Spleen (tissue), 11 donors: ENCODE data around the gene MLXIPL. TPM values are rescaled to one million over a fixed set of nuclear protein-coding genes. Genes with fewer than 3 reads are reported as not detected.
"Not testable (repeated sequence)": the region's sequence is repeated elsewhere in the genome, so short reads cannot be mapped to it uniquely, and the experiment has no call there.

Experiments
- DNase-seq: peaks from one replicate; pipeline ENCODE4 v3.0.0-alpha.2; 2020
- H3K27ac ChIP-seq, 8 donors: fragments of 200-600 bp; sonication (generic) in 7 of 8; 1 replicate in 4 of 8; 2 replicates in 4 of 8; pipeline versions ENCODE4 v1.5.0 to v1.8.0; 2016 to 2021; ENCODE audit warnings: inconsistent platforms in 4 of 8, mild to moderate bottlenecking in 4 of 8, moderate library complexity in 1 of 8
- H3K27me3 ChIP-seq, 7 donors: fragments of 200-600 bp; sonication (generic) in 6 of 7; replicated peaks in 1 of 7; 1 replicate in 4 of 7; 2 replicates in 3 of 7; pipeline versions ENCODE4 v1.5.0 to v1.8.0; 2016 to 2021; ENCODE audit warnings: inconsistent platforms in 3 of 7, mild to moderate bottlenecking in 1 of 7
- H3K36me3 ChIP-seq, 6 donors: fragments of 200-600 bp; sonication (generic) in 5 of 6; 1 replicate in 4 of 6; 2 replicates in 2 of 6; pipeline versions ENCODE4 v1.5.0 to v1.8.0; 2016 to 2021; ENCODE audit warnings: inconsistent platforms in 2 of 6
- H3K4me1 ChIP-seq, 6 donors: fragments of 200-600 bp; sonication (generic) in 5 of 6; 1 replicate in 3 of 6; 2 replicates in 3 of 6; pipeline versions ENCODE4 v1.5.0 to v1.8.0; 2016 to 2021; ENCODE audit warnings: inconsistent platforms in 3 of 6
- H3K4me3 ChIP-seq, 8 donors: fragments of 200-600 bp; sonication (generic) in 7 of 8; 1 replicate in 4 of 8; 2 replicates in 4 of 8; pipeline versions ENCODE4 v1.5.0 to v1.8.0; 2016 to 2021; ENCODE audit warnings: inconsistent platforms in 4 of 8, mild to moderate bottlenecking in 4 of 8, moderate library complexity in 2 of 8
- H3K9me3 ChIP-seq, 8 donors: fragments of 200-600 bp; sonication (generic) in 7 of 8; 1 replicate in 4 of 8; 2 replicates in 4 of 8; pipeline versions ENCODE4 v1.5.0 to v1.8.0; 2016 to 2021; ENCODE audit warnings: inconsistent platforms in 4 of 8
- CTCF ChIP-seq, 11 experiments: fragments of 200-600 bp in 7 of 11; fragments of 450-650 bp in 4 of 11; sonication (generic) in 4 of 11; IDR thresholded peaks in 8 of 11; conservative IDR thresholded peaks in 3 of 11; 1 replicate in 7 of 11; 2 replicates in 4 of 11; pipeline versions ENCODE4 v1.4.0 to v1.8.0; 2016 to 2021; ENCODE audit warnings: antibody characterized with exemption in 11 of 11, inconsistent platforms in 4 of 11, mild to moderate bottlenecking in 1 of 11
- POLR2A ChIP-seq, 3 donors: fragments of 450-650 bp; IDR thresholded peaks; one replicate each; pipeline ENCODE4 v1.5.1; 2017; ENCODE audit warnings: antibody characterized with exemption in 3 of 3, mild to moderate bottlenecking in 1 of 3
- POLR2AphosphoS5 ChIP-seq, 3 donors: sonication (generic); formaldehyde crosslinking; IDR thresholded peaks; one replicate each; pipeline ENCODE4 v1.5.1; 2017; ENCODE audit warnings: antibody characterized with exemption in 3 of 3
- WGBS, 5 donors: extraction: QIAGEN DNeasy Blood & Tissue Kit in 3 of 5; methylation state at CpG; one replicate each; pipeline versions ENCODE4 v1.1.5 to v1.1.7; 2013 to 2018; 5-methylcytosine and 5-hydroxymethylcytosine counted together
- intact Hi-C: fragments of 100-400 bp; cut with DNase I; formaldehyde crosslinking; loops from one replicate; pipeline ENCODE4 v1.15.0; 2023; ENCODE audit warnings: low total_unique reads
- polyA plus RNA-seq, 3 donors: library from polyadenylated mRNA; stranded (reverse); fragments of 200-250 nt; gene quantifications; one replicate each; pipeline ENCODE4 v1.2.1, GENCODE V29; 2013
- total RNA-seq, 7 donors: library from RNA; depleted of rRNA in 3 of 7; stranded (reverse); fragments of >200 nt in 3 of 7; fragmentation: NEBNext Ultra II Directional in 4 of 7; extraction: Animal tissue kit (Norgen Biotek cat#: 25700) in 4 of 7; gene quantifications; one replicate each; pipeline versions ENCODE4 v1.1.0 to v1.2.1, GENCODE V29; 2016 to 2021
- donor health status: healthy with polysubstance abuse.
- donor health status: DM: no; HTN: no; CAD: no; lungs with moderate emphysema.
- donor health status: DM: no; HTN: no; CAD: no.
- donor health status: Bipolar disorder and iron deficiency.
- donor health status: healthy.
- donor health status: DM: no; HTN: no; CAD: no.
- donor health status: DM: yes; HTN: yes; CAD: no.

MLXIPL gene
- total and polyA plus RNA-seq, 10 donors, result 0.09 to 0.23 (median 0.16) TPM; not detected in 6

DNA sequence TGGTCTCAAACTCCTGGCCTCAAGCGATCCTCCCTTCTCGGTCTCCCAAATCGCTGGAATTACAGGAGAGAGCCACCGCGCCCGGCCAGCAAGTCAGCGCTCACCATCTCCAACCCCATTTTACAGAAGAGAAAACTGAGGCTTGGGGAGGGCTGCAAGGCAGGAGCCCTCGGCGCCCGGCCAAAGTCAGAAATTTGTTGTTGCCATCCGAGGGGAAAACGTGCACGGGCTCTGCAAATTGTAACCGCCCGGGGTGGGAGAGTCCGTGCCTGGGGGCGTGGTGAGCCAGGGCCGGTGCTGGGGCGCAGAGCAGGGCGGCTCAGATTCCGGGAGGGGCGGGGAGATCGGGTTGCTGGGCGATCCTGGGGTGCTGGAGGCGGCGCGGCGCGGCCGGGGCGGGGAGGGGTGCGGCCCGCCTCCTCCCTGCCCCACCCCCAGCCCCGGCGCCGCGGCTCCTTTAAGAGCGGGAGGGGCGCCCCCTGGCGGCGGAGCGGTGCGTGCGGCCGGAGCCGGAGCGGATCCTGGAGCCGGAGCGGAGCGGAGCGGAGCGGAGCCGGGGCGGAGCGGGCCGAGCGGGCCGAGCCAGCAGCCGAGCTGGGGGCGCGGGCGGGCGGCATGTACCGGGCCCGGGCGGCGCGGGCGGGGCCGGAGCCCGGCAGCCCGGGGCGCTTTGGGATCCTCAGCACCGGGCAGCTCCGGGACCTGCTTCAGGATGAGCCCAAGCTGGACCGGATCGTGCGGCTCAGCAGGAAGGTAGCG, 43.2 kb upstream of the MLXIPL start, which contains the start of gene VPS37D:
Gene VPS37D, plus strand, starts transcription at position 488 of the 759 bp plus-strand sequence. Its CDS starts 128 bp downstream, at position 616.
- Histone ChIP-seq H3K9me3 (peaks cover 0 to 8% (median 6%) of the 10 kb centered on the region in 8 donors), H3K27ac (peak within 1 kb of the TSS in 1 of 8 donors; percentile 27), H3K27me3 (peaks cover 0 to 88% (median 8%) of the 10 kb centered on the region in 7 donors), H3K4me3 (peak within 1 kb of the TSS; percentile 25 to 79 (median 44)), H3K36me3 (no peaks in the 10 kb centered on the region), H3K4me1 (peaks cover 0 to 29% (median 19%) of the 10 kb centered on the region in 6 donors)
- 3 to 15% (median 5%) methylated on average over 13 to 79 of the region's 79 CpGs for WGBS, 5 donors
- DNase-seq, result peak; percentile 98
- intact Hi-C loops, result no loop called here
- peak in 9 of 11 experiments; percentile 34 to 95 (median 82) for TF ChIP-seq CTCF (IDR thresholded peaks at IDR 0.05 in 8 of 11, conservative IDR thresholded peaks at IDR 0.05 in 3 of 11)
- peak in 2 of 3 donors; percentile 58 to 76 for TF ChIP-seq POLR2AphosphoS5 (IDR thresholded peaks at IDR 0.05)
- TF ChIP-seq POLR2A (IDR thresholded peaks at IDR 0.05), result no peak

- Histone ChIP-seq H3K9me3 (peaks cover 0 to 8% (median 6%) of the 10 kb centered on the region in 8 donors), H3K4me3 (no peak overlapping the region), H3K4me1 (peaks cover 0 to 11% (median 4%) of the 10 kb centered on the region in 6 donors), H3K27me3 (peaks cover 0 to 79% (median 0%) of the 10 kb centered on the region in 7 donors), H3K36me3 (no peaks in the 10 kb centered on the region), H3K27ac (no peak overlapping the region)
- DNase-seq, result no peak
- TF ChIP-seq CTCF (IDR thresholded peaks at IDR 0.05 in 8 of 11, conservative IDR thresholded peaks at IDR 0.05 in 3 of 11), result no peak
- TF ChIP-seq POLR2A (IDR thresholded peaks at IDR 0.05), result no peak
- TF ChIP-seq POLR2AphosphoS5 (IDR thresholded peaks at IDR 0.05), result no peak
- intact Hi-C loops, result no loop called here
These were observed 38.7 kb upstream of the MLXIPL start for GRCh38 chr7:73663033-73663432.

GRCh38 chr7:73660594-73660993, 36.3 kb upstream of the MLXIPL start:
- peaks cover 0 to 66% (median 0%) of the 10 kb centered on the region in 7 donors for H3K27me3 ChIP-seq
- H3K36me3 ChIP-seq, H3K4me3 ChIP-seq, H3K27ac ChIP-seq, DNase-seq, H3K4me1 ChIP-seq, intact Hi-C loops, H3K9me3 ChIP-seq: not testable (repeated sequence)
- WGBS, 5 donors, result 62 to 80% (median 71%) methylated on average over 4 of the region's 4 CpGs

DNA sequence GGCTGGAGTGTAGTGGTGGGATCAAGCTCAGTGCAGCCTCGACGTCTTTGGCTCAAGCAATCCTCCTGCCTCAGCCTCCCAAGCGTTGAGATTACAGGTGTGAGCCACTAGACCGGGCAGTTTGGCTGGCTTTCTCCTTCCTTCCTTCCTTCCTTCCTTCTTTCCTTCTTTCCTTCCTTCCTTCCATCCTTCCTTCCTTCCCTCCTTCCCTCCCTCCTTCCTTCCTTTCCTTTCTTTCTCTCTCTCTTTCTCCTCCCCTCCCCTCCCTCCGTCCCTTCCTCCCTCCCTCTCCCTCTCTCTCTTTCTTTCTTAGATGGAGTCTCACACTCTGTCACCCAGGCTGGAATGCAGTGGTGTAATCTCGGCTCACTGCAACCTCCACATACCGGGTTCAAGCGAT, 35.7 kb upstream of the MLXIPL start:
- Histone ChIP-seq H3K36me3 (no peaks in the 10 kb centered on the region), H3K4me3 (no peak overlapping the region), H3K4me1 (no peaks in the 10 kb centered on the region), H3K9me3 (peaks cover 0 to 8% (median 6%) of the 10 kb centered on the region in 8 donors), H3K27me3 (peaks cover 0 to 60% (median 0%) of the 10 kb centered on the region in 7 donors), H3K27ac (no peak overlapping the region)
- DNase-seq, result no peak
- 63 to 72% (median 66%) methylated on average over 8 of the region's 8 CpGs for WGBS, 5 donors
- TF ChIP-seq POLR2AphosphoS5 (IDR thresholded peaks at IDR 0.05) (no peak), POLR2A (IDR thresholded peaks at IDR 0.05) (no peak), CTCF (IDR thresholded peaks at IDR 0.05 in 8 of 11, conservative IDR thresholded peaks at IDR 0.05 in 3 of 11) (no peak)
- intact Hi-C loops, result no loop called here

GRCh38 chr7:73655309-73655708, 31.0 kb upstream of the MLXIPL start:
- H3K27me3 ChIP-seq, result peaks cover 0 to 57% (median 16%) of the 10 kb centered on the region in 7 donors
- H3K9me3 ChIP-seq, H3K4me1 ChIP-seq, H3K36me3 ChIP-seq, DNase-seq, intact Hi-C loops, H3K27ac ChIP-seq, H3K4me3 ChIP-seq: not testable (repeated sequence)
- WGBS, 5 donors, result 83 to 91% (median 85%) methylated on average over 4 of the region's 4 CpGs
